Fibroblast of the aortic adventitia (primary cell): ENCODE results near the gene PLOD1. TPM values are rescaled to one million over a fixed set of nuclear protein-coding genes. Genes with fewer than 3 reads are reported as not detected.
A peak's percentile ranks its signal among the peaks of the same experiment; 100 is the strongest.

Source experiments
- DNase-seq: peaks from one replicate; pipeline ENCODE4 v3.0.0-alpha.2; 2010; ENCODE audit warnings: low read depth
- H3K4me3 ChIP-seq: 2 replicates; pipeline ENCODE4 v1.5.1; 2011; ENCODE audit warnings: low read depth, mild to moderate bottlenecking, control low read depth, low read length, moderate library complexity
- CTCF ChIP-seq: IDR thresholded peaks from 2 replicates; pipeline ENCODE4 v1.5.1; 2011; ENCODE audit warnings: mild to moderate bottlenecking, low read length, control low read depth, inconsistent platforms; ENCODE audit not compliant: insufficient read depth
- total RNA-seq: library from RNA; depleted of rRNA; stranded (reverse); fragments of >200 nt; gene quantifications from 2 replicates; pipeline ENCODE4 v1.2.3, GENCODE V29; 2012; ENCODE audit warnings: low replicate concordance

PLOD1 gene
- total RNA-seq, 1 donor = 116 TPM

DNA sequence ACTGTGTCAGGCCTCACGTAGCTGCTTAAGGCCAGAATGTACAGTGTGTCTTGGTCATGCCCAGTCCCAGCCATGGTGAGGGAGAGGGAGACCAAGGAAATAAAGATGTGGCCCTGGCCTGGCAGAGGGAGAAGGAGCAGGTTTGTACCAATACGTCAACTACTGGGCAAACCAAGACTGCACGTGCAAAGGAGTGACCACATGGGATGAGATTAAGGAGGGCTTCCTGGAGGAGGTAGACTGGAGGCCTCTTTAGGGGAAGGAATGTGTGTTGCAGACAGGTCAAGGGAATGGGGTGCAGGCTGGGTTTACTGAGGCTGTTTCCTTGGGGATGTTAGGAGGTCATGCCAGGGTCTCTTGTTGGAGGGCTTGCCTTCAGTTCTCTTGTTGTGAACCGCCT, 7.8 kb downstream of the PLOD1 start:
- DNase-seq = no peak
- no peak for TF ChIP-seq CTCF
- H3K4me3 ChIP-seq = no peak overlapping the region

DNA sequence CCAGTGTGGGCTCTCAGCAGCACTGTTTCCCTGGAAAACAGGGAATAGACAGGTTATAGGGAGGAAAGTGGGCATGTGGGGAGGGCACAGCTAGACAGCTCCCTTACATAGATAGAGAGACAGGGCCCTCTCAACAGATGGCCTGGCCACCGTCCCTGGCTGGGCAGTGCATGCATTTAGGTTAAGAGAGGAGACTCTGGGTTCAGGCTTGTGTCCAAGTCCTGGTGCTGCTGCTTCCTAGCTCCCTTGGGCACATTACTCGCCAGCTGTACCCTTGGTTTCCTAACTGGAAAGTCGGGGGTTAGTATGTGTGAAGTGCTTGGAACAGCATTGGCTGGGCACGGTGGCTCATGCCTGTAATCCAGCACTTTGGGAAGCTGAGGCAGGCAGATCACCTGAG, 9.1 kb downstream of the PLOD1 start:
- H3K4me3 ChIP-seq = no peak overlapping the region
- TF ChIP-seq CTCF = no peak
- DNase-seq = no peak

- H3K4me3 ChIP-seq = no peak overlapping the region
- no peak for TF ChIP-seq CTCF
- no peak for DNase-seq
Measured at GRCh38 chr1:11944358-11944931, 9.9 kb downstream of the PLOD1 start.

DNA sequence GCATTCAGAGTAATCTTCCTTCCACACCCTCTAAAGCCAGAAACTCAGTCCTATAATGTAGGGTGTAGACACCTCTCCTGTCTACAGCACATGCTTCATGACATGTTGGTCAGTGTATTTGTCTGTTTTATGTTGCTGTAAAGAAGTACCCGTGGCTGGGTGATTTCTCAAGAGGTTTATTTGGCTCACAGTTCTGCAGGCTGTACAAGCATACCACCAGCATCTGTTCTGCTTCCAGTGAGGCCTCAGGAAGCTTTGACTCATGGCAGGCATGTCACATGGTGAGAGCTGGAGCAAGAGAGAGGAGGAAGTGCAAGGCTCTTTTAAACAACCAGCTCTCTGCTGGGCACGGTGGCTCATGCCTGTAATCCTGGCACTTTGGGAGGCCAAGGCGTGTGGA, 12.1 kb downstream of the PLOD1 start:
- H3K4me3 ChIP-seq = no peak overlapping the region
- no peak for DNase-seq
- no peak for TF ChIP-seq CTCF

GRCh38 chr1:11948822-11949458, 14.4 kb downstream of the PLOD1 start:
- DNase-seq = no peak
- no peak overlapping the region for H3K4me3 ChIP-seq
- TF ChIP-seq CTCF = no peak

- no peak for DNase-seq
- no peak overlapping the region for H3K4me3 ChIP-seq
- TF ChIP-seq CTCF = no peak
Measured at GRCh38 chr1:11951901-11952300, 17.4 kb downstream of the PLOD1 start.

DNA sequence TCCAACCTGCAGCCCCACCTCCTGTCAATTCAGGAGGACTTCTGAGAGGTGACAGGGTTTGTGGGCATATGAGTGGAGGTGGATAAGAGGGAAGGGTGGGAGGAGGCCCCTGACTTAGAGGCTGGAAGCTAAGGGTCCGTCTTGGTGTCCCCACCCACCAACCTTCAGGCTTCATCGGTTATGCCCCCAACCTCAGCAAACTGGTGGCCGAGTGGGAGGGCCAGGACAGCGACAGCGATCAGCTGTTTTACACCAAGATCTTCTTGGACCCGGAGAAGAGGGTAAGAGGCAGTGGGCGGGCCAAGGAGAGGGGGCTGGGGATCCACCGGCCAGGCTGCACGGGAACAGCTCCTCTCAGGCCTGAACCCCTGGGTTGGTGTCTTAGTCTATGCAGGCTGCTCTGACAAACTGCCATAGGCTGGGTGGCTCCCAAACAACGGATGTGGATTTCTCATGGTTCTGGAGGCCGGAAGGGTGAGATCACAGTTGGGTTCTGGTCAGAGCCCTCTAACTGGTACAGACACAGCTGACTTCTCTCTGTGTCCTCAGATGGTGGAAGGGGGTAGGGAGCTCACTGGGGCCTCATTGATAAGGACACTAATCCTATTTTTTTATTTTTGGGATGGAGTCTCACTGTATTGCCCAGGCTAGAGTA, 18.1 kb downstream of the PLOD1 start:
- no peak for TF ChIP-seq CTCF
- DNase-seq = peak; percentile 11
- H3K4me3 ChIP-seq = no peak overlapping the region
